Mesendoderm (in vitro differentiated cells): ENCODE measurements around the gene ICA1L.

Source experiments
- DNase-seq: peaks from one replicate; pipeline ENCODE4 v3.0.0; 2013
- H2AK5ac ChIP-seq: 2 replicates; pipeline ENCODE4 v1.6.1; 2013; ENCODE audit warnings: low read length, inconsistent platforms
- H2BK120ac ChIP-seq: 2 replicates; pipeline ENCODE4 v1.6.1; 2013; ENCODE audit warnings: low read depth, mild to moderate bottlenecking, low read length, moderate library complexity, mixed read lengths
- H2BK15ac ChIP-seq: replicated peaks from 2 replicates; pipeline ENCODE4 v1.6.1; 2013; ENCODE audit warnings: low read depth, mild to moderate bottlenecking, moderate library complexity
- H2BK5ac ChIP-seq: 2 replicates; pipeline ENCODE4 v1.6.1; 2013; ENCODE audit warnings: low read length, inconsistent platforms
- H3K18ac ChIP-seq: 2 replicates; pipeline ENCODE4 v1.6.1; 2013; ENCODE audit warnings: mild to moderate bottlenecking, low read length, mixed read lengths
- H3K23ac ChIP-seq: one replicate; pipeline ENCODE4 v1.6.1; 2013; ENCODE audit warnings: low read length
- H3K27ac ChIP-seq: 2 replicates; pipeline ENCODE4 v1.5.1; 2013; ENCODE audit warnings: low read depth, mild to moderate bottlenecking, inconsistent platforms, low read length, moderate library complexity
- H3K27me3 ChIP-seq: 2 replicates; pipeline ENCODE4 v1.6.1; 2013; ENCODE audit warnings: low read length, control low read depth, mild to moderate bottlenecking, inconsistent platforms; ENCODE audit not compliant: insufficient read depth, poor library complexity
- H3K36me3 ChIP-seq: 2 replicates; pipeline ENCODE4 v1.6.1; 2013; ENCODE audit warnings: low read length, inconsistent platforms; ENCODE audit not compliant: control insufficient read depth, insufficient read depth
- H3K4ac ChIP-seq: one replicate; pipeline ENCODE4 v1.6.1; 2013; ENCODE audit warnings: low read depth, mild to moderate bottlenecking, low read length, moderate library complexity
- H3K4me1 ChIP-seq: 2 replicates; pipeline ENCODE4 v1.6.1; 2013; ENCODE audit warnings: low read depth, low read length, inconsistent platforms; ENCODE audit not compliant: control insufficient read depth
- H3K4me2 ChIP-seq: 2 replicates; pipeline ENCODE4 v1.6.1; 2013; ENCODE audit warnings: low read length
- H3K4me3 ChIP-seq: 2 replicates; pipeline ENCODE4 v1.5.1; 2013; ENCODE audit warnings: mild to moderate bottlenecking, low read length
- H3K56ac ChIP-seq: one replicate; pipeline ENCODE4 v1.6.1; 2013; ENCODE audit warnings: low read length
- H3K79me1 ChIP-seq: 2 replicates; pipeline ENCODE4 v1.6.1; 2013; ENCODE audit warnings: low read length, inconsistent platforms
- H3K79me2 ChIP-seq: 2 replicates; pipeline ENCODE4 v1.6.1; 2013; ENCODE audit warnings: mild to moderate bottlenecking, low read length; ENCODE audit not compliant: control insufficient read depth, insufficient read depth
- H3K9ac ChIP-seq: 2 replicates; pipeline ENCODE4 v1.6.1; 2013; ENCODE audit warnings: low read length, inconsistent platforms
- H4K5ac ChIP-seq: one replicate; pipeline ENCODE4 v1.6.1; 2013; ENCODE audit warnings: low read length
- H4K8ac ChIP-seq: one replicate; pipeline ENCODE4 v1.6.1; 2013; ENCODE audit warnings: low read depth, mild to moderate bottlenecking, control low read depth, low read length, moderate library complexity
- WGBS: extraction: QIAGEN DNeasy Blood & Tissue Kit; methylation state at CpG from one replicate; pipeline ENCODE4 v1.1.7; 2013; ENCODE audit warnings: low lambda C conversion rate, missing lambda C conversion rate; ENCODE audit not compliant: insufficient coverage; ENCODE audit errors: extremely low coverage; 5-methylcytosine and 5-hydroxymethylcytosine counted together

ICA1L gene

DNA sequence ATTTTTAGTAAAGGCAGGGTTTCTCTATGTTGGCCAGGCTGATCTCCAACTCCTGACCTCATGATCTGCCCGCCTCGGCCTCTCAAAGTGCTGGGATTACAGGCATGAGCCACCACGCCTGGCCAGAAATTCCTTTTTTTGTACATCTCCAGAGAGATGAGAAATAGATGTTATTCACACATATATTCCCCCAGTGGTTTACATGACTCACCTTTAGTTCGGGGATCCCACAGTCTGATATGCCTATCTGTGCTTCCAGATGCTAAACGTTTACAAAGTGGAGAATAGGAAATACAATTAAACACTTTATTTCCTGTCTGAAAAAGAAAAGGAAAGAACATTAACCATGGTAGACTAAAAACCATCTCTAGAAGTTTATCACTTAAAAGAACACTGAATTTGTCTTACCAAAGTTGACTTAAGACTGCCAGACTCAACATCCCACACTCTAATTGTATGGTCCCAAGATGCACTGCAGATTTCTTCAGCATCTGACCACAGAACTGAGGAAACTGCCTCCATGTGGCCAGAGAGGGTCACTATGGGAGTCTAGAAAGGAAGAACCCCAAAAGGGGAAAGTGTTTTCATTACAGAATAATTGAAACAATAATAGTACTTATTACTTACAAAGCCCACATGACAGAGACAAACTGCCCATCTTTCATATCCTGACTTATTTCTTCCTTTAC, 12.6 kb upstream of the ICA1L start:
- peak; percentile 1 for DNase-seq
- Histone ChIP-seq H3K18ac (no peak overlapping the region), H3K36me3 (no peaks in the 10 kb centered on the region), H2BK15ac (no peak overlapping the region), H3K79me2 (no peaks in the 10 kb centered on the region), H3K56ac (no peak overlapping the region), H2BK5ac (no peak overlapping the region), H3K27me3 (no peaks in the 10 kb centered on the region), H2BK120ac (no peak overlapping the region), H3K4ac (no peak overlapping the region), H3K4me1 (no peaks in the 10 kb centered on the region), H3K4me3 (no peak overlapping the region), H3K4me2 (no peak overlapping the region), H4K5ac (no peak overlapping the region), H2AK5ac (no peak overlapping the region), H3K9ac (no peak overlapping the region), H3K23ac (no peak overlapping the region), H3K27ac (no peak overlapping the region), H4K8ac (no peak overlapping the region), H3K79me1 (no peaks in the 10 kb centered on the region)
- no CpG with 5 or more reads among the region's 5 CpGs for WGBS

DNA sequence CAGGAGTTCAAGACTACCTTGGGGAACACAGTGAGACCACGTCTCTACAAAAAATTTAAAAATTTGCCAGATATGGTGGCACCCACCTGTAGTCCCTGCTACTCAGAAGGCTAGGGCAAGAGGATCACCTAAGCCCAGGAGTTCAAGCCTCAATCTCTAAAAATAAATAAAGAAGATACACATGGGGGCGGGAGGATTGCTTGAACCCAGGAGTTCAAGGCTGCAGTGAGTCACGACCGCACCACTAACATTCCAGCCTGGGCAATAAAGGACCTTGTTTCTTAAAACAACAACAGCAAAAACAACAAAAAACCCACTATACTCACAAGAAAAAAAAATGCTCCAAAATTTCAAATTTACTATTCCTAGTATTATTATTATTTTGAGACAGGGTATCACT, 10.0 kb upstream of the ICA1L start:
- Histone ChIP-seq H3K56ac (no peak overlapping the region), H2BK15ac (no peak overlapping the region), H4K5ac (no peak overlapping the region), H3K27ac (no peak overlapping the region), H2BK120ac (no peak overlapping the region), H3K27me3 (no peaks in the 10 kb centered on the region), H3K9ac (no peak overlapping the region), H4K8ac (no peak overlapping the region), H3K36me3 (no peaks in the 10 kb centered on the region), H3K18ac (no peak overlapping the region), H3K4me3 (no peak overlapping the region), H3K79me2 (no peaks in the 10 kb centered on the region), H2BK5ac (no peak overlapping the region), H3K79me1 (no peaks in the 10 kb centered on the region), H2AK5ac (no peak overlapping the region), H3K23ac (no peak overlapping the region), H3K4me1 (no peaks in the 10 kb centered on the region), H3K4me2 (no peak overlapping the region), H3K4ac (no peak overlapping the region)
- WGBS = no CpG with 5 or more reads among the region's 4 CpGs
- no peak for DNase-seq

DNA sequence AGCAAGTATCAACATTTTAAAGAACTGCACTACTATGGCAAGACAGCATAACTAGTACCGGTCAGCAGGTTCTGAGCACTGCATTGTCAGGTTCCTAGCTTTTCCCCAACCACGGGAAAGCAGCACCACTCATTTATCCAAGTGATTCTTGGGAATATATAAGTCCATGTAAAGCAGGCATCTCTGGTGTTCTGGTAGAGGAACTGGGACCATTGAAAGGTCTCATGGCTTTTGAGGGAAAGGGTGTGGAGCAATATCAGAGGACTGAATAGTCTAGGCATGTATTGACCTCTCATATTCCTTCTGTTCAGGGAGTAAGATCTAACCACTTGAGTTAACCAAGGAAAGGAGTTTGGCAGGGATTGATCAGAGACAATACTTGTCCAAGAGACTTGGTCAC, 6.1 kb upstream of the ICA1L start:
- no CpG with 5 or more reads among the region's 2 CpGs for WGBS
- H3K4me2 ChIP-seq = no peak overlapping the region

DNA sequence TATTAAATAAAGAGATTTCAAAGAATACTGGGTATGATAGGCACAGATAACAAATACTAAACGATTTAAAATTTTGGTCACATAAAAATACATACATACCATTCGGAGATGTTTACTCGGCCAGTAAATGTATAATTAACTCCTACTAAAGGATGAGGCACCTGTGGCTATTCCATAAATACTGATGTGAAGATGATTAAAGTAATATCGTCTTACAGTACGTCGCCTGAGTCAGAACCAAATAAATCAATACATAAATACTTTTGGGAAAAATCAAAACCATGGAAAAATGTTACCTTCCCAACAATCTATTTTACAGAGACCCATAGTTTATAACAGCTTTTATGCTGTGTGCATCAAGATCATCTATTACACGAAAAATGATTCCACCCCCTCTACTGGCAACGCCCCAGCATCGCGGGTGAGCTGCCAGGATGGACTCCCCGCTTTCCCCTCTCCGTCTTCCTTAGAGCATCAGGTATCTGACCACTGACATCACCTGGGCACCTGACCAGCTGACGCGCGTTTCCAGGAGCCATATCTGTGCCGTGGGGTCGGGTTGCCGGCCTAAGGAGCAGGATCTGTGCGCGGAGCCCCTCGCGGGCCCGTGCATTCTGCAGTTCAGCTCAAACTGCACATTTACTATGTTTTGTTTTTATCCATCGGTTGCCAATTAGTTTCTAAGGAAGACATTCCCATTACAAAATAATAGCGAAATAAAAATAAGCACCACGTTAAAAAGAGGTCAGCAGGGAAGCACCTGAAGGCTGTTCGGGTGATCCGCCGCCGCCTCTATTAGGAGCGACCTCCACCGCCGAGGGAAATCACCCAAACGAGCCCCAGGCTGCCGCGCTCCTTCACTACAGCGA, 901 bp downstream of the ICA1L start:
- no peak overlapping the region for H4K5ac ChIP-seq
- H3K36me3 ChIP-seq = no peaks in the 10 kb centered on the region
- H4K8ac ChIP-seq = no peak overlapping the region

More for the DNA sequence above, 6.1 kb upstream of the ICA1L start:
- Histone ChIP-seq H3K27me3 (no peaks in the 10 kb centered on the region), H3K4ac (no peak overlapping the region), H2AK5ac (no peak overlapping the region), H3K56ac (no peak overlapping the region), H3K4me1 (no peaks in the 10 kb centered on the region), H3K36me3 (no peaks in the 10 kb centered on the region), H4K8ac (no peak overlapping the region), H3K4me3 (no peak overlapping the region), H3K27ac (no peak overlapping the region), H3K79me1 (no peaks in the 10 kb centered on the region), H2BK15ac (no peak overlapping the region), H3K9ac (no peak overlapping the region), H3K23ac (no peak overlapping the region), H3K79me2 (no peaks in the 10 kb centered on the region), H4K5ac (no peak overlapping the region), H3K18ac (no peak overlapping the region), H2BK120ac (no peak overlapping the region), H2BK5ac (no peak overlapping the region)
- DNase-seq = no peak

DNA sequence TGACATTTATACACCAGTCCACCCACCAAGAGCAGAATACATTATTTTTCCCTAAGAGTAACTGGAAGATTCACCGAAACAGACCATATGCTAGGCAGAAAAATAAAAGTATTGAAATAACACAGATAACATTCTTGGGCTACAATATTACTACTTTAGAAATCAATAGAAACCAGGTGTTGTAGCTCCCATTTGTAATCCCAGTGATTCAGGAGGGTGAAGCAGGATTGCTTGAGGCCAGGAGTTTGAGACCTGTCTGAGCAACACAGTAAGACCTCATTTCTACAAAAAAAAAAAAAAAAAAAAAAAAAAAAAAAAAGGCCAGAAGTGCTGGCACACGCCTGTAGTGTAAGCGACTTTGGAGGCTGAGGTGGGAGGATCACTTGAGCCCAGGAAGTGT, 9.6 kb downstream of the ICA1L start:
- Histone ChIP-seq H2BK15ac (no peak overlapping the region), H2BK120ac (no peak overlapping the region), H4K8ac (no peak overlapping the region), H4K5ac (no peak overlapping the region), H3K4me2 (no peak overlapping the region), H3K27ac (no peak overlapping the region), H3K36me3 (no peaks in the 10 kb centered on the region), H3K27me3 (no peaks in the 10 kb centered on the region), H3K79me1 (no peaks in the 10 kb centered on the region), H3K9ac (no peak overlapping the region), H3K23ac (no peak overlapping the region), H2AK5ac (no peak overlapping the region), H3K18ac (no peak overlapping the region), H3K4ac (no peak overlapping the region), H3K79me2 (no peaks in the 10 kb centered on the region), H3K56ac (no peak overlapping the region), H2BK5ac (no peak overlapping the region), H3K4me3 (no peak overlapping the region), H3K4me1 (no peaks in the 10 kb centered on the region)
- WGBS = no CpG with 5 or more reads among the region's 3 CpGs
- no peak for DNase-seq

More for the DNA sequence above, 901 bp downstream of the ICA1L start:
- Histone ChIP-seq H2AK5ac (no peak overlapping the region), H2BK5ac (no peak overlapping the region), H3K56ac (peak overlapping the region; percentile 78), H2BK15ac (no peak overlapping the region), H3K4me1 (no peaks in the 10 kb centered on the region), H3K4me3 (peak overlapping the region; percentile 50), H3K79me2 (no peaks in the 10 kb centered on the region), H3K18ac (peak overlapping the region; percentile 71), H3K79me1 (no peaks in the 10 kb centered on the region), H3K23ac (no peak overlapping the region), H2BK120ac (no peak overlapping the region), H3K27me3 (no peaks in the 10 kb centered on the region), H3K4me2 (peak overlapping the region; percentile 17), H3K9ac (peak overlapping the region; percentile 60), H3K4ac (peak overlapping the region; percentile 84), H3K27ac (no peak overlapping the region)
- no CpG with 5 or more reads among the region's 37 CpGs for WGBS
- peak; percentile 90 for DNase-seq
